ENCODE data around the gene TECPR2.

DNA sequence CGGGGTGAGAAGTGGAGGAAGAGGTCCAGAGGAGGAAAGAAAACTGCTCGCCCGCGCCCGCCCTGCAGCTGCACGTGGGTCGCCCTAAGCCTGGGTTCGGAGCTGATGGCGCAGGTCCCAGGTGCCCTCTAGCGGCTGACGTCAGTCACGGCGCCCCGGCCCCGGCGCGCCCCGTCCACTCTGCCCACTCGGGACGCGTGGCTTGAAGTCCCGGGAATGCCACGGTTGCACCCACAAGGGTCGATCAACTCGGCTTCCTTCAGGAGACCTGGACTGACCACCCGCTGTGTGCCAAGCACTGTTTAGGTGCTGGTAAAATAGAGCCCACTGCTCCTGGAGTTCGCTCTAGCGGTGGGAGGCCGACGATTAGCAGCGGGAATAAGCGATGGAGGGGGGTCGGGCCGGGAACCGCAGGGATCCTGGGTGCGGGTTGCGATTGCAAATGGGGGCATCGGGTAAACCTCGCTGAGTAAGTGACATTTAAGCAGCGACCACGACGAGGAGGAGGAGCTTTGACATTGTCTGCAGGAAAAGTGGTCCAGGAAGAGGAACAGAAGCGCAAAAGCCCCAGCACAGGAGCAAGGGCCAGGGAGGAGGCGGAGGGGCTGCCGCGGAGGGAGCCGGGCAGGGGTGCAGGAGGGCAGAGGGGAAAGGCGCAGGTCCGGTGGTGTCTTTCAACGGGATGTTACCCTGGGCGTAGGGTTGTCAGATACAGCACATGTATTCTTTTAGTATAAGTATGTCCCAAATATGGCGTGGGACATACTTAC is 48.3 kb upstream of the TECPR2 start:
- TF ChIP-seq POLR2AphosphoS5 (IDR thresholded peaks at IDR 0.05; ENCODE audit: low read depth, low read length) (no peak), TAF1 (IDR thresholded peaks at IDR 0.05; ENCODE audit: borderline replicate concordance, insufficient read depth, low read length) (no peak), SIN3A (IDR thresholded peaks at IDR 0.05; ENCODE audit: borderline replicate concordance, insufficient read depth, low read length) (peak; percentile 42; the same call in 1 of the 2 replicates), FOXP2 (optimal IDR thresholded peaks at IDR 0.05; ENCODE audit: borderline replicate concordance, extremely low read depth, extremely low read length, insufficient read depth) (no peak)
- TF ChIP-seq, protein P1, sequence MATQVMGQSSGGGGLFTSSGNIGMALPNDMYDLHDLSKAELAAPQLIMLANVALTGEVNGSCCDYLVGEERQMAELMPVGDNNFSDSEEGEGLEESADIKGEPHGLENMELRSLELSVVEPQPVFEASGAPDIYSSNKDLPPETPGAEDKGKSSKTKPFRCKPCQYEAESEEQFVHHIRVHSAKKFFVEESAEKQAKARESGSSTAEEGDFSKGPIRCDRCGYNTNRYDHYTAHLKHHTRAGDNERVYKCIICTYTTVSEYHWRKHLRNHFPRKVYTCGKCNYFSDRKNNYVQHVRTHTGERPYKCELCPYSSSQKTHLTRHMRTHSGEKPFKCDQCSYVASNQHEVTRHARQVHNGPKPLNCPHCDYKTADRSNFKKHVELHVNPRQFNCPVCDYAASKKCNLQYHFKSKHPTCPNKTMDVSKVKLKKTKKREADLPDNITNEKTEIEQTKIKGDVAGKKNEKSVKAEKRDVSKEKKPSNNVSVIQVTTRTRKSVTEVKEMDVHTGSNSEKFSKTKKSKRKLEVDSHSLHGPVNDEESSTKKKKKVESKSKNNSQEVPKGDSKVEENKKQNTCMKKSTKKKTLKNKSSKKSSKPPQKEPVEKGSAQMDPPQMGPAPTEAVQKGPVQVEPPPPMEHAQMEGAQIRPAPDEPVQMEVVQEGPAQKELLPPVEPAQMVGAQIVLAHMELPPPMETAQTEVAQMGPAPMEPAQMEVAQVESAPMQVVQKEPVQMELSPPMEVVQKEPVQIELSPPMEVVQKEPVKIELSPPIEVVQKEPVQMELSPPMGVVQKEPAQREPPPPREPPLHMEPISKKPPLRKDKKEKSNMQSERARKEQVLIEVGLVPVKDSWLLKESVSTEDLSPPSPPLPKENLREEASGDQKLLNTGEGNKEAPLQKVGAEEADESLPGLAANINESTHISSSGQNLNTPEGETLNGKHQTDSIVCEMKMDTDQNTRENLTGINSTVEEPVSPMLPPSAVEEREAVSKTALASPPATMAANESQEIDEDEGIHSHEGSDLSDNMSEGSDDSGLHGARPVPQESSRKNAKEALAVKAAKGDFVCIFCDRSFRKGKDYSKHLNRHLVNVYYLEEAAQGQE (IDR thresholded peaks at IDR 0.05; ENCODE audit: insufficient read depth in 1 of 2, low read depth in 2 of 2, low read length in 2 of 2), result no peak
